Measurements from ENCODE around the gene WNK3.

DNA sequence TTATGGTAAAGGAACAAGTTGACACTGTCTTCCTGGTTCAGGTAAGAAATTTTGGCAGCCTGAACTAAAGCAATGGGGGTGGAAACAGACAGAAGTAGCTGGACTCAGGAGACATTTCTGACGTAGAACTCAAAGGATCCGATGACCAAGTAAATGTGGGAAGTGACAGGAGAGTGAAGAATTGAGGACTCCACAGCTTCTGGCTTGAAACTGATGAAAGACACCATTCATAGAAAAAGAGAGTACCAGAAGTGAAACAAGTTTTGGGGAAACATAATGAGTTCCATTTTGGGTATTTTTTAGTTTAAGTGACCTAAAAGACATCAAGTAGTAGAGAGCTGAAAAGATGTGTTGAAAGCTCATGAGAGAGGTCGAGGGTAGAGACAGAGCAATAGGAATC, 180.5 kb downstream of the WNK3 start:
- no peak for TF ChIP-seq EZH2 (IDR thresholded peaks at IDR 0.05; ENCODE audit: insufficient read depth, poor library complexity, severe bottlenecking)
- TF ChIP-seq EZH2phosphoT487 (IDR thresholded peaks at IDR 0.05; ENCODE audit: insufficient read depth, low read depth), result no peak
